ENCODE measurements around the gene CATSPERE. TPM values are rescaled to one million over a fixed set of nuclear protein-coding genes. Genes with fewer than 3 reads are reported as not detected.

The CATSPERE gene
- total and polyA plus RNA-seq, 2 of the 8 experiments (the other 6 are each of a cell fraction or from before 2014, with no cell fraction given): 0.05 to 0.45 TPM

DNA sequence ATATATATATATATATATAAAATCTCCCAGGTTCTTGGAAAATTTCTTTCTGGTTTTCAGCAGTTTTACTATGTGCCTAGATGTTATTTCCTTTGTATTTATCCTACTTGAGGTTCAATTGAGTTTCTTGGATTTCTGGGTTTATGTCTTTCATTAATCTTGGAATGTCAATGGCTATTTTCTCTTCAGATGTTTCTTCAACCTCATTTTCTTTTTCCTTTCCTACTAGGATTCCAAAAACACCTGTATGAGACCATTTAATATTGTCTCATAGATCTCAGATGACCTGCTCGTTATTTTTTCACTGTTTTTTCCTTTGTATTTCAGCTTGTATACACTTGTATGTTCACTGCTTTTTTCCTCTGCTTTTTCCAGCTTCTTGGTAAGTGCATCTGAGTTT lies 96.5 kb downstream of the CATSPERE start:
- Histone ChIP-seq H2BK120ac (replicated peaks; ENCODE audit: low read depth, low read length) (no peak overlapping the region), H2AFZ (ENCODE audit: low read length) (no peak overlapping the region), H2BK15ac (ENCODE audit: low read length) (no peak overlapping the region), H4K20me1 (replicated peaks in 1 of 2; ENCODE audit: control insufficient read depth in 1 of 2, insufficient read depth in 2 of 2, low read length in 2 of 2) (no peaks in the 10 kb centered on the region), H3K18ac (ENCODE audit: extremely low read depth, low read length) (no peak overlapping the region), H3K4ac (replicated peaks; ENCODE audit: insufficient read length, low read depth, low read length) (no peak overlapping the region), H3K79me1 (ENCODE audit: low read depth, low read length) (no peaks in the 10 kb centered on the region), H3K79me2 (ENCODE audit: control insufficient read depth in 1 of 2, insufficient read depth in 2 of 2, low read length in 2 of 2) (no peaks in the 10 kb centered on the region), H3K4me2 (ENCODE audit: insufficient read depth in 1 of 2, low read depth in 2 of 2, low read length in 2 of 2) (no peak overlapping the region), H3K23me2 (ENCODE audit: low read depth, low read length) (no peaks in the 10 kb centered on the region), H2BK20ac (ENCODE audit: low read length) (no peak overlapping the region), H4K8ac (ENCODE audit: extremely low read depth, insufficient read depth, low read length) (no peak overlapping the region), H3K23ac (ENCODE audit: insufficient read length) (no peak overlapping the region), H2BK12ac (ENCODE audit: low read depth, low read length) (no peak overlapping the region), H2BK5ac (ENCODE audit: low read depth, low read length) (no peak overlapping the region), H3K9me3 (ENCODE audit: insufficient read depth in 2 of 2, low read depth in 1 of 2, low read length in 1 of 2) (peaks cover 0 to 3% of the 10 kb centered on the region in 2 experiments; a peak in 2 of 4 replicates), H4K91ac (replicated peaks; ENCODE audit: insufficient read length, low read length) (no peak overlapping the region), H3K14ac (ENCODE audit: insufficient read length) (no peak overlapping the region), H2AK5ac (ENCODE audit: low read depth, low read length) (no peak overlapping the region), H3K36me3 (ENCODE audit: control insufficient read depth in 2 of 4, insufficient read depth in 4 of 4, low read length in 3 of 4) (no peaks in the 10 kb centered on the region), H3K56ac (replicated peaks; ENCODE audit: insufficient read length, low read depth, low read length) (no peak overlapping the region), H4K5ac (ENCODE audit: insufficient read length, low read depth, low read length) (no peak overlapping the region), H3K9ac (replicated peaks in 1 of 4; ENCODE audit: extremely low read depth in 1 of 4, low read depth in 3 of 4, low read length in 3 of 4) (no peak overlapping the region), H3K27me3 (replicated peaks in 1 of 4; ENCODE audit: control insufficient read depth in 3 of 4, extremely low read depth in 1 of 4, insufficient read depth in 3 of 4, low read length in 3 of 4) (no peaks in the 10 kb centered on the region), H3K27ac (ENCODE audit: low read depth, low read length) (no peak overlapping the region), H3K4me3 (ENCODE audit: extremely low read depth in 1 of 4, insufficient read depth in 2 of 4, low read depth in 3 of 4, low read length in 4 of 4) (no peak overlapping the region), H3K4me1 (replicated peaks in 1 of 4; ENCODE audit: control insufficient read depth in 3 of 4, insufficient read depth in 4 of 4, low read length in 3 of 4) (no peaks in the 10 kb centered on the region)
- ChIA-PET CTCF (ENCODE audit: partially characterized antibody) (interaction anchor here (0.9 kb wide), 1 partner anchor 142 kb away, joined by 4 read pairs; no protein-coding TSS in a partner anchor), POLR2A (ENCODE audit: partially characterized antibody) (interaction anchor here (0.6 kb wide), 1 partner anchor 306 kb away, joined by 3 read pairs; no protein-coding TSS in a partner anchor)
- TF ChIP-seq RXRA (IDR thresholded peaks at IDR 0.05; ENCODE audit: insufficient read depth, low read depth, low read length) (no peak), NANOG (IDR thresholded peaks at IDR 0.05; ENCODE audit: insufficient read depth, low read depth, low read length, poor library complexity, severe bottlenecking) (no peak), ZNF274 (IDR thresholded peaks at IDR 0.05; ENCODE audit: borderline replicate concordance, extremely low read depth, low read length) (no peak), SIRT6 (IDR thresholded peaks at IDR 0.05; ENCODE audit: low read length) (no peak)
- WGBS, 2 experiments (ENCODE audit: extremely low coverage in 1 of 2, insufficient coverage in 1 of 2, insufficient read length in 1 of 2, insufficient replicate concordance in 2 of 2, low coverage in 1 of 2, low lambda C conversion rate in 2 of 2, missing lambda C conversion rate in 1 of 2): 83% methylated on average over 1 of the region's 1 CpG; no CpG with 5 or more reads in 1 of the 2 experiments
- DNase-seq (ENCODE audit: low read depth in 1 of 2, low spot score in 2 of 2) (no peak), FAIRE-seq (no peak)
